ENCODE data around the gene PPP2R3A.
A peak's percentile ranks its signal among the peaks of the same experiment; 100 is the strongest.

The PPP2R3A gene

GRCh38 chr3:135965129-135965505, 411 bp upstream of the PPP2R3A start:
- no peak for DNase-seq
- in situ Hi-C loops (cut with HindIII; ENCODE audit: low pct_ligation_motif_present, low pct_unique_long_range_greater_than_20kb, low sequenced_read_pairs) = no loop called here

DNA sequence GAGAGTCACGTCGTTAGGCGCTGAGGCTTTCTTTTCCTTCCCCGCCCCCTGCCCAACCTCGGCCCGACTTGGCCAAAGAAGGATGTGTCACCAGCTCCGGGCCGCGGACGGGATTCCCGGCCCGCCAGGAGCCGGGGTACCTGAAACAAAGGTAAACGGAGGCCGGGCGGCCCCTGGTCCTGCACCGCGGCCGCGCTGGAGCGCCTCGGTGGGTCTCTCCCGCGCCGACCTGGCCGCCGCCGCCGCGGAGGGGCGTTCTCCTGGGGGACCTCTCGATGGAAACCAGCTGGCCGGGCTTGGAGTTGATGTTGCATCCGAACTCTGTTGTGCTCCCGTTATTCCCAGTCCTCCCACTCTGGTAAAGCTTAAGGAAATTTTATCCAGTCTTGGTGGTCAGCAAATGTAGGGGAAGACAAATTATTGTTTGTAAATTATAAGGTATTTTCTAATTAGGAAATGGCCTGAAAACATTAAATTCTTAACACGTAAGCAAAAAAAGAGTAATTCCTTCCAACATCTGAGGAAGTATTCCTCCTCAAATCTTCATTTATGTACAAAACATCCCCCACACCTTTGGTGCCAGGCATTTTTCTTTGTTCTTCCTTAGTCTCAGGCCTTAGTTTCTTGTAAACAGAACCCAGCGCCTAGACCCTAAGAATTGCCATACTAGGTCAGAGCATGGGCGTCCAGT, 888 bp downstream of the PPP2R3A start:
- peak; percentile 34 for DNase-seq
- in situ Hi-C loops (cut with HindIII; ENCODE audit: low pct_ligation_motif_present, low pct_unique_long_range_greater_than_20kb, low sequenced_read_pairs) = no loop called here

- DNase-seq = no peak
- in situ Hi-C loops (cut with HindIII; ENCODE audit: low pct_ligation_motif_present, low pct_unique_long_range_greater_than_20kb, low sequenced_read_pairs) = no loop called here
These were observed 1.4 kb downstream of the PPP2R3A start for GRCh38 chr3:135966962-135967274.

- in situ Hi-C loops (cut with HindIII; ENCODE audit: low pct_ligation_motif_present, low pct_unique_long_range_greater_than_20kb, low sequenced_read_pairs) = no loop called here
These were observed 2.3 kb downstream of the PPP2R3A start for GRCh38 chr3:135967867-135968266.

GRCh38 chr3:135970506-135971116, 5.1 kb downstream of the PPP2R3A start:
- in situ Hi-C loops (cut with HindIII; ENCODE audit: low pct_ligation_motif_present, low pct_unique_long_range_greater_than_20kb, low sequenced_read_pairs) = no loop called here

More at GRCh38 chr3:135967867-135968266, 2.3 kb downstream of the PPP2R3A start:
- no peak for DNase-seq

DNA sequence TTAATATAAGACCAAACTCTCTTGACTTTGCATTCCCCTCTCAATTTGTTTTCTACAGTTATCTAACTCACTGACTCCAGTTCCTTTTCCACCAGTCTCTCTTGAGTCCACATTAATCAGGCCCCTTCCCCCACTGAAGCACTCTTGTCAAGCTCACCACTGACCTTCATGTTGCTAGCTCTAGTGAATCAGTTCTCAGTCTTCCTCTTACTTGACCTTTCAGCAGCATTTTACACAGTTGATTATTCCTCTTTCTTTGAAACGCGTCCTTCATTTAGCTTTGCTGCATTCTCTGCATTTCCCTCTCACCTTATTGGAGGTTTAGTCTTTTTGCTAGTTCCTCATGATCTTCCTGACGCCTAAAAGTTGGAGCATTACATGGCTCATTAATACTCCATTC, 8.3 kb downstream of the PPP2R3A start:
- in situ Hi-C loops (cut with HindIII; ENCODE audit: low pct_ligation_motif_present, low pct_unique_long_range_greater_than_20kb, low sequenced_read_pairs) = no loop called here
- no peak for DNase-seq

More at GRCh38 chr3:135970506-135971116, 5.1 kb downstream of the PPP2R3A start:
- DNase-seq = no peak

DNA sequence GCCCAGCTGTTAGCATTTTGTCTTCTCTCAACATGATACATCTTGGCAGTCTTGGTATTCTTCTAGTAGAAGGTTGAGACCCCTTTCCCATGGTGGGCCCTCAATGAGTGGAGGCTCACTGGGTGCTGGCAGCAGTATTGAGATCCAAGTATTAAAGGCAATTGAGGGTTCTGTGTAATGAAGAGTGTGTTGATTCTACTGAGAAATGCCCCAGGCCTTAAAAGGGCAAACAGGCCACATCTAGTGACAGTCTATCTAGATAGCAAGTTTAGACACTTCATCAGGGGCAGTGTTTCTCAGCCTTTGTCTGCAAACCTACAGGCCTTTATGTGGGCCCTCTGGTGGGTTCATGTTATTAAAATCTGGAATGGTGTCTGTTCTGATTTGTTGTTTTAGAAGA, 9.5 kb downstream of the PPP2R3A start:
- DNase-seq = no peak
- in situ Hi-C loops (cut with HindIII; ENCODE audit: low pct_ligation_motif_present, low pct_unique_long_range_greater_than_20kb, low sequenced_read_pairs) = no loop called here

DNA sequence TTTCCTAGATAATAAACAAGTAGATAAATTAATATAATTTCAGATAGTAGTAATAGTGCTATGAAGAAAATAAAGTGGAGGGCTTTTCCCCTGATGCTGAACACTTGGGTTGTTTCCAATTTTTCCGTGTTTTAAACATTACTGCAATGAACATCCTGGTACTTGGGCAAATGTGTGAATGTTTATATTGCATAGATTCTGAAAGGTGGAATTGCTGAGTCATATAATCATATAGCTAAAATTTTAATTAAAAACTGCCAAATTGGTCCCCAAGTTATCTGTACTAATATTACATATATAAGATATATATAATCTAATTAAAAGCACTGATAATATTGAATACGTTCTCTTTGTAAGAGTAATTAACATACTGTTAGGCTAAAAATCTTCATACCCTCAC, 10.0 kb downstream of the PPP2R3A start:
- DNase-seq = no peak
- in situ Hi-C loops (cut with HindIII; ENCODE audit: low pct_ligation_motif_present, low pct_unique_long_range_greater_than_20kb, low sequenced_read_pairs) = no loop called here

DNA sequence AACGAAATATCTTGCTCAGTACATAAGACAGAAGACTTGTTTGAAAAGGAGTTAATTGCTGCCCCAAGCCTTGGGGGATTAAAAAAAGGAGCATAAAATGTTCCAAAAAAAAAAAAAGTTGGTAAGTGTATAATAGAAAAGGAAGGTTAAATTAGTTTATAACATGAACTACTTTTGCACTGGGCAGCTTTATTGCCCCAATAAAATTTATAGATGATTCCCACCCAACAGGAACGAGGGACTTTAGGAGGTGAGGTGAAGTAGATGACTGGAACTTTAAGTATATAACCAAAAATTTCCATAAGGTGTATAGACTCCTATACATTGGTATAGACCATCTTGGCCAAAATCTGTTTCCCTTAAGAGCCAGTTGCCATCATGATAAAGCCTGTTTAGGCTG, 14.8 kb downstream of the PPP2R3A start:
- DNase-seq = no peak
- in situ Hi-C loops (cut with HindIII; ENCODE audit: low pct_ligation_motif_present, low pct_unique_long_range_greater_than_20kb, low sequenced_read_pairs) = no loop called here

- in situ Hi-C loops (cut with HindIII; ENCODE audit: low pct_ligation_motif_present, low pct_unique_long_range_greater_than_20kb, low sequenced_read_pairs) = no loop called here
- DNase-seq = no peak
These were observed 16.3 kb downstream of the PPP2R3A start for GRCh38 chr3:135981701-135982403.

DNA sequence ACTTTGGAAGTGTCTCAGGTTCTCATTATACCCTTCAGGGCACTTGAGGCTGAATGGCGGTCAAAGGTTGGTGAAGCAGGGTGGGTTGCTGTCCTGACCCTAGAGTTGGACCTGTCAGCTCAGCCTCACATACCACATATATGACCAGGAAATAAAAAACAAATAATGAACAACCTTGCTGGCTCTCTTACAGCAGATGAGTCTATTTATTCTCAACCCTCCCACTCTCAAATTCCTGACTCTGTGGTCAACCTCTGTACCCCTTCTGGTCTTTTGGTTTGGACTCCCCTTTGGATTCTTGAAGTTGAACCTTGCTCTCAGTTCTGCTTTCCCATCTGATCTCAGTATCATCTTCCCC, 16.9 kb downstream of the PPP2R3A start:
- in situ Hi-C loops (cut with HindIII; ENCODE audit: low pct_ligation_motif_present, low pct_unique_long_range_greater_than_20kb, low sequenced_read_pairs) = no loop called here
- no peak for DNase-seq

GRCh38 chr3:135982922-135983581, 17.5 kb downstream of the PPP2R3A start:
- DNase-seq = peak; percentile 46
- in situ Hi-C loops (cut with HindIII; ENCODE audit: low pct_ligation_motif_present, low pct_unique_long_range_greater_than_20kb, low sequenced_read_pairs) = no loop called here

GRCh38 chr3:135987661-135988060, 22.1 kb downstream of the PPP2R3A start:
- in situ Hi-C loops (cut with HindIII; ENCODE audit: low pct_ligation_motif_present, low pct_unique_long_range_greater_than_20kb, low sequenced_read_pairs) = no loop called here
- no peak for DNase-seq

DNA sequence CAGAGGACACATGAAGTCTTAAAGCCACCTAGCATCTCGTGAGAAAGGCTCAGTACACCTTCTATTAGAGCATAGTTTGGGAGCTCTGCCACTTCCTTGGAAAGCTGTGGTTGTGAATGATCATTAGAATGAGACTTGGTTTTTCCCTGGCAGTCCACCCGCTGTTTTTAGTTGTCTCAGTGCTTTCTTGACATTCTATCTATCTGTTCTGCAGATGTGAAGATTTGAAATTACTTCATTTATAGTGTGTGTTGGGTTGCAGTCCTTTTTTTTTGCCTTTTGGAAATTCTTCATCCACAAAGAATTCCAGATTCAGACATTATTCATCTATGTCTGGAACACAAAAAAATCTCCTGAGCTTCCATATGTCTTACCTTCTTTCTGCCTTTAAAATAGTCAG, 23.7 kb downstream of the PPP2R3A start:
- in situ Hi-C loops (cut with HindIII; ENCODE audit: low pct_ligation_motif_present, low pct_unique_long_range_greater_than_20kb, low sequenced_read_pairs) = no loop called here
- DNase-seq = no peak

GRCh38 chr3:135990903-135991302, 25.4 kb downstream of the PPP2R3A start:
- no peak for DNase-seq
- in situ Hi-C loops (cut with HindIII; ENCODE audit: low pct_ligation_motif_present, low pct_unique_long_range_greater_than_20kb, low sequenced_read_pairs) = no loop called here

- in situ Hi-C loops (cut with HindIII; ENCODE audit: low pct_ligation_motif_present, low pct_unique_long_range_greater_than_20kb, low sequenced_read_pairs) = no loop called here
- peak; percentile 17 for DNase-seq
These were observed 26.1 kb downstream of the PPP2R3A start for GRCh38 chr3:135991621-135992020.

- in situ Hi-C loops (cut with HindIII; ENCODE audit: low pct_ligation_motif_present, low pct_unique_long_range_greater_than_20kb, low sequenced_read_pairs) = no loop called here
- peak; percentile 60 for DNase-seq
These were observed 26.5 kb downstream of the PPP2R3A start for GRCh38 chr3:135992072-135992471.

DNA sequence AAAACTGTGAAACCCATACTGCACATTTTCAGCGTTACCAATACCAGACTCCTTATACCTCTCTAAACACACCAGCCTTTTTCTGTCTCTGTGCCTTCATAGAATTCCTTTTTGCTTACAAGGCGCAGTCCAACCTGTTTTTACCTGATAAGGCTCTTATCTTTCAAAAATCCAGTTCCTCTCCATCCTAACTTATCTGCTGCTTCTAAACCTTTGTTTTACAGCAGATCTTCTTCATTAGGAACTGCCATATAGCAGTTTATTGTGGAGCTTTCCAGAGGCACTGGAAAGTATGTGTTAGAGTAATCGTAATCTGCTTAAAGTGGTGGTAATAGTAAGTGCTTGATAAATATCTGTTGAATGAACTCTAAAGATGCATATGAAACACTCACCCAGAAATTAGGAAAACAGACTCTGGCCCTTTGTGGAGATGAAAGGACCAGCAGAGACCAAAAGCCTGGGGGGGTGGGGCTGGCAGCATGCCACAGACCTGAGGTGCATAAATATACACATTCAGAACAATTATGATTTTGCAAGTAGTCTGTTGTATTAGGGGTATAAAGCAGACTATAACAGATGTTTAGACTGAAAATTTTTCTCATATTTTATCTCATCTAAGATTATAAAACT, 29.3 kb downstream of the PPP2R3A start:
- in situ Hi-C loops (cut with HindIII; ENCODE audit: low pct_ligation_motif_present, low pct_unique_long_range_greater_than_20kb, low sequenced_read_pairs) = no loop called here
- no peak for DNase-seq

- no peak for DNase-seq
- in situ Hi-C loops (cut with HindIII; ENCODE audit: low pct_ligation_motif_present, low pct_unique_long_range_greater_than_20kb, low sequenced_read_pairs) = no loop called here
These were observed 30.2 kb downstream of the PPP2R3A start for GRCh38 chr3:135995766-135996165.
